Uterus (tissue), 2 donors: Measurements from ENCODE around the gene PRPF38A.

Experiments
- POLR2A ChIP-seq, 2 donors: fragments of 450-650 bp; IDR thresholded peaks; one replicate each; pipeline ENCODE4 v1.6.1; 2016; ENCODE audit warnings: antibody characterized with exemption in 2 of 2, mild to moderate bottlenecking in 1 of 2, moderate library complexity in 1 of 2
- TF ChIP-seq, protein P1 (sequence below), 4 experiments: fragments of 200-600 bp in 2 of 4; fragments of 450-650 bp in 2 of 4; sonication (generic) in 2 of 4; IDR thresholded peaks; one replicate each; pipeline ENCODE4 v1.5.1; 2016 to 2019; ENCODE audit warnings: antibody characterized with exemption in 4 of 4, mild to moderate bottlenecking in 2 of 4, moderate library complexity in 1 of 4

DNA sequence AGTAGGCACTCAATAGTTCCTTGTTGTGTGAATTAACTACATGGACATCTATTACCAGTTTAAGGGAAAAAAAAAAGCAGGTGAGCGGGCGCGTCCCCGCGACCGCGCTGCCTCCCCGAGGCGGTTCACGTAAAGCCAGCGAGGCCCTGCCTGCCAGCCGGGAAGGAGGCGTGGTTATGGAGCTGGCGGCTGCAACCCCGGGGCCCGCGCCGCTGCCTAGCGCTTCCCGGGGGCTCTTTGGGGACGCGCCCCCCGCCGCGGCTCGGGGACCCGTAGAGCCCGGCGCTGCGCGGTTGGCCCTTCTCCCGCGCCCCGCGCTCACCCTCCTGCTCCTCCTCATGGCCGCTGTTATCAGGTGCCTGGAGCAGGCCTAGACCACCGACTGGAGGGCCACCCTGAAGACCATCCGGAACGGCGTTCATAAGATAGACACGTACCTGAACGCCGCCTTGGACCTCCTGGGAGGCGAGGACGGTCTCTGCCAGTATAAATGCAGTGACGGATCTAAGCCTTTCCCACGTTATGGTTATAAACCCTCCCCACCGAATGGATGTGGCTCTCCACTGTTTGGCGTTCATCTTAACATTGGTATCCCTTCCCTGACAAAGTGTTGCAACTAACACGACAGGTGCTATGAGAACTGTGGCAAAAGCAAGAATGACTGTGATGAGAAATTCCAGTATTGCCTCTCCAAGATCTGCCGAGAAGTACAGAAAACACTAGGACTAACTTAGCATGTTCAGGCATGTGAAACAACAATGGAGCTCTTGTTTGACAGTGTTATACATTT is 35.8 kb upstream of the PRPF38A start:
- TF ChIP-seq, protein P1, sequence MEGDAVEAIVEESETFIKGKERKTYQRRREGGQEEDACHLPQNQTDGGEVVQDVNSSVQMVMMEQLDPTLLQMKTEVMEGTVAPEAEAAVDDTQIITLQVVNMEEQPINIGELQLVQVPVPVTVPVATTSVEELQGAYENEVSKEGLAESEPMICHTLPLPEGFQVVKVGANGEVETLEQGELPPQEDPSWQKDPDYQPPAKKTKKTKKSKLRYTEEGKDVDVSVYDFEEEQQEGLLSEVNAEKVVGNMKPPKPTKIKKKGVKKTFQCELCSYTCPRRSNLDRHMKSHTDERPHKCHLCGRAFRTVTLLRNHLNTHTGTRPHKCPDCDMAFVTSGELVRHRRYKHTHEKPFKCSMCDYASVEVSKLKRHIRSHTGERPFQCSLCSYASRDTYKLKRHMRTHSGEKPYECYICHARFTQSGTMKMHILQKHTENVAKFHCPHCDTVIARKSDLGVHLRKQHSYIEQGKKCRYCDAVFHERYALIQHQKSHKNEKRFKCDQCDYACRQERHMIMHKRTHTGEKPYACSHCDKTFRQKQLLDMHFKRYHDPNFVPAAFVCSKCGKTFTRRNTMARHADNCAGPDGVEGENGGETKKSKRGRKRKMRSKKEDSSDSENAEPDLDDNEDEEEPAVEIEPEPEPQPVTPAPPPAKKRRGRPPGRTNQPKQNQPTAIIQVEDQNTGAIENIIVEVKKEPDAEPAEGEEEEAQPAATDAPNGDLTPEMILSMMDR (IDR thresholded peaks at IDR 0.05): no peak
- TF ChIP-seq POLR2A (IDR thresholded peaks at IDR 0.05): no peak
